Stimulated activated CD4-positive, alpha-beta T cell treated with anti-CD3 and anti-CD28 coated beads, TNF-alpha, amount 100 ng/mL, for 24 hours (primary cell): ENCODE results near the gene YEATS2.
"Not testable (repeated sequence)": the region's sequence is repeated elsewhere in the genome, so short reads cannot be mapped to it uniquely, and the experiment has no call there.

ENCODE experiments used
- DNase-seq, 3 experiments: peaks; one replicate each; pipeline ENCODE4 v3.0.0-alpha.2; 2020; ENCODE audit warnings: low read depth in 3 of 3

Gene YEATS2

DNA sequence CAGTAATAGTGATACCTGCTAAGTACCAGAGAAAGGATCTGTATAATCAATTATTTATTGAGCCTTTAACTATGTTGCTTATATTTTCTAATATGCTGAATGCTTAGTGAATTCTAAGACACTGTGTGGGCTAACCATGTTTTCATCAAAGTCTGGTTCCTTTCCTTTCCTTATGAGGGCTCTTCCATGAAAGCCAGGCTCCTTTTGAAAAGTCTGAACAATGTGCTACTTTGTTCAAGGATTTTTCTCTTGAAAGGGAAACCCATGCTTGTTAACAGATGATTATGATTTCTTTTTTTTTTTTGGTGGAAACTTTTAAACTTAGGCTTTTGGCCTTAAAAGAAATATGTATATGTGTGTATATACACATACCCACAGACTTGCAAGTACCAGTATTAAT is 17.0 kb downstream of the YEATS2 start:
- DNase-seq = no peak

DNA sequence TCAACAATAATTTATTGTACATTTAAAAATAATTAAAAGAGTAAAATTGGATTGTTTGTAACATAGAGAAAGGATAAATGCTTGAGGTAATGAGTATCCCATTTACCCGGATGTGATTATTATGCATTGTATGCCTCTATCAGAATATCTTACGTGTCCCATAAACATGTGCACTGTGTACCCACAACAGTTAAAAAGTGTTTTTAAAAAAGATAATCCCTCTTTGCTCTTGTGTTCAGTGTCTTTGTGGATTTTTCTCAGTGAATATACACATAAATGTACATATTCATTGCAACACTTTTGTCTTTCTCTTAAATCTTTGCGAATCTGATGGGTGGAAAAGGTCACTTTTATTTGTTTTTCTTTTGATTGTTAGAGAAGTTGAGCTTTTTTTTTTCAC is 20.4 kb downstream of the YEATS2 start:
- DNase-seq = no peak

DNA sequence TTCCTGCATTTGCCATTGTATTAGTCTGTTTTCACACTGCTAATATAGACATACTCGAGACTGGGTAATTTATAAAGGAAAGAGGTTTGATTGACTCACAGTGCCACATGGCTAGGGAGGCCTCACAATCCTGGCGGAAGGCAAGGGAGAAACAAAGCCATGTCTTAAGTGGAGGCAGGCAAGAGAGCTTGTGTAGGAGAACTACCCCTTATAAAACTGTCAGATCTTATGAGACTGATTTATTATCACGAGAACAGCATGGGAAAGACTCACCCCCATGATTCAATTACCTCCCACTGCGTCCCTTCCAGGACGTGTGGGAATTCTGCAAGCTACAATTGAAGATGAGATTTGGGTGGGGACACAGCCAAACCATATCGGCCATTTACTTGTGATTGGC is 27.8 kb downstream of the YEATS2 start:
- DNase-seq = no peak

DNA sequence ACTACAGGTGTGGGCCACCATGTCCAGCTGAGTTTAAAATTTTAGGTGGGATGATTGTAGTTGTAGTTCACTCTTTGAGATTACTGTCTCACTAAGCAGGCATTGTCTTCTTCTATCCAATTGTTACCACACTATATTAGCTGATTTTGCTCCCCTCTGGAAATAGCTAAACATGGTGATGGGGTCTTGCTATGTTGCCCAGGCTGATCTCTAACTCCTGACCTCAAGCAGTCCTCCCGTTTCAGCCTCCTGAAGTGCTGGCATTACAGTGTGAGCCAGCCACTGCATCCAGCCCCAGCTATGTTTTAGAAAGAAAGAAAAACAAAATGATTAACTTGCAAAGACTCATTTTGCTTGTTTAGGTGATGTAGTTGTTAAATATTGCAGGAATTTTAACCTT is 30.6 kb downstream of the YEATS2 start:
- DNase-seq = no peak

DNA sequence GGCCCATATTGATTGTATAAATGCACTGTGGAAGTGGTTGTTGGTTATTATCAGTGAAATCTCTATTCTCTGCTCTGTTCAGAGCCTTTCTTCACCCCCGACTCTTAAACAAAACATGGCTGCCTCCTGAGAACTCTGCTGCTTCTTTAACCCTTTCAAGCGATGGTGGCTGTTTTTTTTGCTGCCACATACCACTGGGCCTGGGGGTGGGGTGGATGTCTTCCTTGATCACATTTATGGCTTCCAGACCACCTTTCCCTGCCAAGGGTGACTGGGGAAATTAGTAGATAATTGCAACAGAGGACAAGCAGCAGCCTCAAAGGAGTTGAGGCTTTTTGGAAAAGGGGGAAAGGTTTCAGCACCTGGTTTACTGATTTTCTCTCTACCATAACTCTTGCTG is 32.8 kb downstream of the YEATS2 start:
- no peak for DNase-seq

DNA sequence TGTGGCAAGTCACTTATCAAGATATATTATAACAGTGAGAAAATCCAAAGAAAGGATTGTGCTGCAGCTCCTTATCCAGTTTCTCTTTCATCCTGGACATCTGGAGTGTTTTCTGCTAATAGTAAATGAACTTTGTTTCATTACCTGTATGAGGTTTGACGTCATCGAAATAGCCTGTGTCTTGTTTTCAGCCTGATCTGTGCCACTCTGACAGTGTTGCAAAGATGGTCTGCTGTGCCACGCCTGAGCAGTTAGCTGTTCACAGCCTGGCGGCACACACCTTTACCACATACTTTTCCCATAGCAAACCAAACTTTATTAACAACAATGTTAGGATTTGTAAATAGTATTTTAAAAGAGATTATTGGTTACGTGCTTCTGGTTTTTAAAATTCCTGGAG is 34.0 kb downstream of the YEATS2 start:
- no peak for DNase-seq

DNA sequence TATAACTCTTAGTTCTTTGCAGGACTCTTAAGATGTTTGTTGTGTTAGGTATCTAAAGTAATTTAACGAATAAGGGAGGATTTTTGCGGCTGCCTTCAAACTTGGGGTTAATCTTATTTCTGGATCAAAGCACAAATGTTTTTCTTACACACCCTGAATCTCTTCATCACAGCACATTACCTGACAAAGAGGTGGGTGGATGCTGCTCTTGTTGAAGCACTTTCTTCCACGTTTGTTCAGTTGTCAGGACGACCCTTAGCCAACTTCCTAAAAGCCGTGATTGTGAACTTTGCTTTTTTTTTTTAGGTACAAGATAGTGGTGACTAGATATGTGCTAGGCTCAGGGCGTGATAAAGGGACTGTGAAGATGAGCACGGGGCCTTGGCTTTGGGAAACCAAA is 36.0 kb downstream of the YEATS2 start:
- DNase-seq = no peak

DNA sequence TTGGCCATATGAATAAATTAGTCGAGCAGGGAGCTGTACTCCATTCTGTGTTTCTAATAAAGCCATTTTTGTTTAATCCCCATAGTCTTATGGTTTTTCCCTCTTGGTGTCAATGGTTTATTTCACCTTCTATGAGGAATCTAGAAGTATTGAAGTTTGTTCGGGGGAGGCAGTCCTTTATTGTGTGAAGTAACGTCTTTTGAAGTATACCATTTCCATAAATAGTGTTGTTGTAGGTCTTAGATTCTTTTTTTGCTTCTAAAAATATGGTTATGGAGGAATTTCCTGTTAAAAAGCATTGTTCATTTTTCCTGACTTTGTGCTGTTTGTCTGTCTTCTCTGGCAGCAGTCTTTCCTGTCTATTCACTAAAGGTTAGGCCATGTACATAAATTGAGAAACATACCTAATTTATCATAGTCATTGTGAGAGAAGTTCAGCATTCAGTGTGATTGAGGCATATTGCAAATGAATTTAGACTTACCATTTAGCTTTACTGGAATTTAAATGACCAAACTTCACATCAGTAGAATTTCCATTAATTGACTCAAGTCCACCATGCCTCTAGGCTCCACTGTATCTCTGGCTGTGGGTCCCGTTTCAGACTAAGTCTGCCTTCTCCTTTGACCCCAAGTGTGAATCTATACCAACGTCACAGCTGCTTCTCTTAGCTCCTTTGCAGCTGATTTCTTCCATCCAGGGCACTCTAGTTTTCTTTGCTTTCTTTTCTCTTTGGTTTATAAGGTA is 37.3 kb downstream of the YEATS2 start:
- DNase-seq = no peak

DNA sequence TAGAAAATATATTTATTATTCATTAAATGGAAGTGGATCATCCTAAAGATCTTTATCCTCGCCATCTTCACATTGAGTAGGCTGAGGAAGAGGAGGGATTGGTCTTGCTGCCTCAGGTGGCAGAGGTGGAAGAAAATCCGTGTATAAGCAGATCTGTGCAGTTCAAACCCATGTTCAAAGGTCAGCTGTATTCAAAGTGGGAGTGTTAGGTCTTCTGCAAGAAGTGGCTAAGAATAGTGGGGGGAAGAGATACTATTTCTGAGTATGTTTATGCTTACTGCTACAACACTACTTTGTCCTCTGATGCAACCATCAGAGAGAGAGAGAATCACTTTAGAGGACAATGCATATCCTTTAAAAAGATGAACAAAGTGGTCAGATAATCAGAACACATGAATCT is 39.5 kb downstream of the YEATS2 start:
- DNase-seq = no peak

DNA sequence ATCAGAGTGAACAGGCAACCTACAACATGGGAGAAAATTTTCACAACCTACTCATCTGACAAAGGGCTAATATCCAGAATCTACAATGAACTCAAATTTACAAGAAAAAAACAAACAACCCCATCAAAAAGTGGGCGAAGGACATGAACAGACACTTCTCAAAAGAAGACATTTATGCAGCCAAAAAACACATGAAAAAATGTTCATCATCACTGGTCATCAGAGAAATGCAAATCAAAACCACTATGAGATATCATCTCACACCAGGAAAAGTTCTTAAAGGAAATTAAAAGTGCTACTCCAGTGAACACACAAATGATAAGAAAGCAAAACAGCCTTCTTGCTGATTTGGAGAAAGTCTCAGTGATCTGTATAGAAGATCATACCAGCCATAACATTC is 42.6 kb downstream of the YEATS2 start:
- not testable (repeated sequence) for DNase-seq

DNA sequence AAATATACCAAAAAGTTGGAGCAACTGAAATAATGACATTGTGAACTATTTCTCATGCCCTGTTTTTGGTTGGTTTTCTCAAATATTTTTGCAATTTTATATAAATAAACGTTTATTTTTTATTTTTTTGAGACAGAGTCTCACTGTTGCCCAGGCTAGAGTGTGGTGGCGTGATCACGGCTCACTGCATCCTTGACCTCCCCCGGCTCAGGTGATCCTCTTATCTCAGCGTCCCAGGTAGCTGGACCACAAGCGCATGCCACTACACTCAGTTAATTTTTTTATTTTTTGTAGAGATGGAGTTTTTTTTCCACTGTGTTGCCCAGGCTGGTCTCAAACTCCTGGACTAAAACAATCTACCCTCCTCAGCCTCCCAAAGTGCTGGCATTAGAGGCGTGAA is 45.6 kb downstream of the YEATS2 start:
- no peak for DNase-seq

DNA sequence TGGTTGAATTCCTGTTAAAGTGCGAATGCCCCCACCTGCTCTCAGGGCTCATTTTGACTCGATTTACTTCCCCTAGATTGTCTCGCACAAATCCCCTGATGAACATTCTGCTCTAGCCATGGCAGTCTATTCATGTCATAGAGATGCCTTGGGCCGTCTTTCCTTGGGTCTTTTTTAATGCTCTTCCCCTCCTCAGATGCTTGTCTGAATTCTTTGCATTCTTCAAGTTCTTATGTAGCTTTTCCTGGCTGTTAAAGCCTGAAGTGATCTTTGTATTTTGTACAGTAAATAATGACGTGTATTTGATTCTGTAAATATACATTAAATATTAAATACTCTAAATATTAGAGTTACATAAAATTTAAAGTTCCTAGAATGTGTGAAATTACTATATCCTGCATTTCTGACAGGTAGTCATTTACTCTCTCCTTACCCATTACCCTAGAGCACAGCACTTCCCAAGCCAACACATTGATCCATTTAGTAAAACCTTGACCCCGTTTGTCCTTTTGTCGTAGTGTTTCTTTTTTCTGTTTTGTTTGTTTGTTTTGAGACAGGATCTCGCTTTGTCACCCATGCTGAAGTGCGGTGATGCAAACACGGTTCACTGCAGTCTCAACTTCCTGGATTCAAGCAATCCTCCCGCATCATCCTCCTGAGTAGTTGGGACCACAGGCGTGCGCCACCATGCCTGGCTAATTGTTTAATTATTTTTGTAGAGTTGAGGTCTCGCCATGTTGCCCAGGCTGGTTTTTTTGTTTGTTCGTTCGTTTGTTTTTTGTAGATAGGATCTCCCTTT is 47.9 kb downstream of the YEATS2 start:
- DNase-seq = no peak

DNA sequence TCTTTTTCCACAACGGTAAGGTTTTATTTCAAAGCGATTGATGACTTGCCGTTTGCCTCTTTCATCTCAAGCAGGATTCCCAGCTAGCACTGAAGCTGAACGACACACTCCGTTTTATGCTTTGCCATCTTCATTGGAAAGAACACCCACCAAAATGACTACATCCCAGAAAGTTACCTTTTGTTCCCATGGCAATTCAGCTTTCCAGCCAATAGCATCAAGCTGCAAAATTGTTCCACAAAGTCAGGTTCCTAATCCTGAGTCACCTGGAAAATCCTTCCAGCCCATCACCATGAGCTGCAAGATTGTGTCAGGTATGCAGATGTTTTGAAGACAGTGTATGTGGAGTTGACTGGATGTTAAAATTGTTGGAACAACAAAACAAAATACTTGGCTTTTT is 56.5 kb downstream of the YEATS2 start:
- no peak for DNase-seq

DNA sequence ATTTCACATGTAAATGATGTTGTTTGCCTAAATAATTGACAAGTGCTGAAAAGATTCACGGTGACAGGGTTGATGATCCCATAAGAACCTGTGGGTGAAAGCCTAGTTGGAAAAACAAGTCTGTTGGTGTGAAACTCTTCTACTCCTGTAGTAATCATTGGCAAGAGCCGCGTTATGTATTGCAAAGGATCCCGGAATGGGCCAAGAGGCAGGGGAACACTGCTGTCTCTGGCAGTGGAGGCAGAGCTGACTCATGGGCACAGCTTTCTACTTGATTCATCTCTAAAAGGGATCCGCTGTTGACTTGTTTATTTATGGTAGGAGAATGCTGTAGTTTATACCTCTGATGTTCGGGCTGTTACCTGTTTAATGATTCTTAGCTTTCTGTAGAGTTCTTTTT is 64.7 kb downstream of the YEATS2 start:
- DNase-seq = no peak

DNA sequence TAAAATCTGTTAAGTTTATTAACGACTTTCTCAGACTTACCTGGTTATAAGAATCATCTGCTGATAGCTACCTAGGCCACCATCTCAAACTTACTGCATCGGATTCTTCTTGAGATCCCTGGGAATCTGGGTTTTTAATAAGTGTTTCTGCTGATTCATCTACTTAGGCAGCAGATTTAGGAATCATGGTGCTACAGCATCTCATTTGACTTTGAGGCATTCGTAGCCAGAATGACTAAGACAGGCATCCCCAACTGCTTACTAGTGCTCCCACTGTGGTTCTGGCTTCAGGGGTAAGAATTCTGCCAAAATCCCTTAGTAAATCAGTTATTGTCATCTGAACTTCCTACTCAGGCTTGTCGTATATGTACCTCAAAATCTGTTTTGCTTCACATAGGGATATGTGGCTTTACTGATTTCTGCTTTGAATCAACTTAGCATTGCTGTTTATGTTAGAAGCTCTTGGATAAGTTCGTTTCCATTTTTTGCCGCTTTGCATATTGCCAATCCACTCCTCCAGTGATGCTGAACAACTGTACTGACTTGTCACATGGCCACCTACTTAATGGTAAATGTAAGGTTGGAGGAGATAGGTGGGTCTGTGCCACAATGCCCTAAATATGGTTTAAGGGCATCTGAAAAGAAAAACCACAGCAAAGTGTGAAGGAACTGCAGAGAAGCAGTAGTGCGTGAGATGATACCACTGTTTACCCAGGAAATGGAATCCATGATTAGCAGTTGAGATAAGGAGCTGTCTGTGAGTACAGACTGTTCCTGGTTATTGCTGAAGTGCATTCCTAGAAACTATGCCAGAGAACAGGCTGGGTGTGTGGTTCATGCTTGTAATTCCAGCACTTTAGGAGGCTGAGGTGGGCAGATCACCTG is 67.5 kb downstream of the YEATS2 start:
- no peak for DNase-seq

DNA sequence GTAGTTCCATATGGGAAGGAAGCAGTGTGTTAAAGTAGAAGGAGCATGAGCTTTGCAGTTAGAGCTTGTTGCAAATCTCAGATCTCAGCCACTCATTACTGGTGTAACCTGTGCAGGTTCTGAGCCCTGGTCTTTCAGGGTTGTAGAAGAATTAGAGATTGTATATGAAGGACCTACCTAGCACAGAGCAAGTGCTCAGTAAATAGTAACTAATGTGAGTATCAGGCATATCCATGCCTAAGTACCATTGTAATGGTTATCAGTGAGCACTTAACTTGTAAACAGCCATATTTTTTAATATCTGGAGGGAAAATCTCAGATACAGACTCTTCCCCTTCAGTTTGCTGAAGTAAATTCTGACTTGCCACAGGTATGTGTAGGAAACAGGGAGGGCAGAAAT is 68.5 kb downstream of the YEATS2 start:
- no peak for DNase-seq

DNA sequence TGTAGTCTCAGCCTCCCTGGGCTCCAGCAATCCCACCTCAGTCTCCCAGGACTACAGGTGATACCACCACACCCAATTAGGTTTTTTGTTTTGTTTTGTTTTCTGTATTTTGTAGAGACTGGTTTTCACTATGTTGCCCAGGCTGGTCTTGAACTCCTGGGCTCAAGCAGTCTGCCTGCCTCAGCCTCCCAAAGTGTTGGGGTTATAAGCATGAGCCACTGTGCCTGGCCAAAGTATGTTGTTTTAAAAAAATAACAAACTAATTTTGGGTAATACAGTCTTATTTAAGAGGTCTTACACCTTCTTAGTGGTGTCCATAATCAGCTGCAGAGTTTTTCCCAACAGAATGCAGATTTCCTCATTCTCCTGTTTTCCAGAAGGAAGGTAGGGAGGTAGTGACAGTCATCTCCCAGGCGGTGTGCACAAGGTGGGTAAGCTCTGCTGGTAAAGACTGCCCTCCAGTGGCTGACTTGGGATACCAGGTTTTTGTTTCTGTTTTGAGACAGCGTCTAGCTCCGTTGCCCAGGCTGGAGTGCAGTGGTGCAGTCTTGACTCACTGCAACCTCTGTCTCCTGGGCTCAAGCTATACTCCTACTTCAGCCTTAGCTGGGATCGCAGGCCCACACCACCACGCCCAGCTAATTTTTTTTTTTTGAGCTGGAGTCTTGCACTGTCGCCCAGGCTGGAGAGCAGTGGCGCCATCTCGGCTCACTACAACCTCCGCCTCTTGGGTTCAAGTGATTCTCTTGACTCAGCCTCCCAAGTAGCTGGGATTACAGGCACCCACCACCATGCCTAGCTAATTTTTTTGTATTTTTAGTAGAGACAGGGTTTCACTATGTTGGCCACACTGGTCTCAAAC is 69.4 kb downstream of the YEATS2 start:
- peak; percentile 54 to 55 (median 55) for DNase-seq

DNA sequence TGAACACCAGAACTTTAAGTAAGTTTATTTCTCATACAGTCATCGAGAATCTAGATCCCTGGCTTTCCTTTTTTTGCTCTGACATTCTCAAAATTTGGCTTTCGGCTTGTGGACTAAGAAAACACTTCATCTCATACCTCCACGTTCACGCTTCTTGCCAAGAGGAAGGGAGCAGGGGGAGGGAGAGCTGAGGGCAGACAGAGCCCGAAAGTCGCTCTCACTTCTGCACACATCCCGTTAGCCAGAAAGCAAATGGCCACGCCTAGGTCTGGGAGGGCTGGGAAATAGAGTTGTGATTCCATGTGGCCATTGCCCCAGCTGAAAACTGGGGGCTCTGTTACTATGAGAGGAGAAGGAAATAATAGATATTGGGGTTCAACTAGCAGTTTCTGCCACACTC is 70.5 kb downstream of the YEATS2 start:
- no peak for DNase-seq

DNA sequence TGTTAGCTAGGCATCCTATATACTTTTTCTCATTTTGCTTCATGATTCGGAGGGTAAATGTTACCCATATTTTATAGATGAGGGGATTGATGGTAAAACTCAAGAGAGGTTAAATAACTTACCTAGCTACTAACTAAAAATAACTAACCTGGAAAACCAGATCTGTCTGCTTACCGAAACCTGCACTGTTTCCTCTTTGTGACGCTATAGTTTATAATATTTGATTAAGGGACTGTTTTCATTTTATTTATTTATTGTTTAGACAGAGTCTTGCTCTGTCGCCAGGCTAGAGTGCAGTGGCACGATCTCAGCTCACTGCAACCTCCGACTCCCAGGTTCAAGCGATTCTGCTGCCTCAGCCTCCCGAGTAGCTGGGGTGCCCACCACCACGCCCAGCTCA is 71.9 kb downstream of the YEATS2 start:
- DNase-seq = no peak

DNA sequence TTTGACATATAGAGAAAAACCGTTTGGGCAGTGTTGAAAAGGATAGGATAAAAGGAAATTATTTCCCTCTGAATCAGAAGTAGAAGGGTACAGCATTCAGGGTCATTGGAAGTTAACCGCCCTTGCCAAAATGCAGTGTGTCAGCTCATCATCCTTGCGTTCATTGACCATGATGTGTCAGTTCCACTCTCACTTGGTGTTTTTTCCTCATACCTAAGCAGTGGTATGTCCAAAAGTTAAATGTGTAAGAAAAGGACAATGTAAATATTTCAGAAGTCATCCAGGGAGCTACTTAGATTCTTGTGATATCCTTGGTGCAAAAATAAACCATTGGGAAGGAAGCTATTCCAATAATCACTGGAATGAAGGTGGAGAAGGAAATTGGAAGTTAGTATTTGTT is 77.0 kb downstream of the YEATS2 start:
- no peak for DNase-seq

DNA sequence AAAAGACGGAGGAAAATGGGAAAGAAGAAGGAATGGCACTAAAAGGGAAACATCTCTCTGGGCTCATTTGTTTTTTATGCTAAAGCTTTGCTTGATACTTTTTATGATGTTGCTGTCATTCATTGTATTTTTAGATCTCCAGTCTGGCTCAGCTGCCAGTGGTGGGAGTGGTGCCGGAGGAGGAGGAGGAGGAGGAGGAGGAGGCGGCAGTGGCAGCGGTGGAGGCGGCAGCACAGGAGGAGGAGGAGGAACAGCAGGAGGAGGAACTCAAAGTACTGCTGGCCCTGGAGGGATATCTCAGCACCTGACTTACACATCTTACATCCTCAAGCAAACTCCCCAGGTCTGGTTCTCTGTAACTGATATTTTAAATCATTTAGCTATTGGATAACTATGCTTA is 78.2 kb downstream of the YEATS2 start:
- no peak for DNase-seq

DNA sequence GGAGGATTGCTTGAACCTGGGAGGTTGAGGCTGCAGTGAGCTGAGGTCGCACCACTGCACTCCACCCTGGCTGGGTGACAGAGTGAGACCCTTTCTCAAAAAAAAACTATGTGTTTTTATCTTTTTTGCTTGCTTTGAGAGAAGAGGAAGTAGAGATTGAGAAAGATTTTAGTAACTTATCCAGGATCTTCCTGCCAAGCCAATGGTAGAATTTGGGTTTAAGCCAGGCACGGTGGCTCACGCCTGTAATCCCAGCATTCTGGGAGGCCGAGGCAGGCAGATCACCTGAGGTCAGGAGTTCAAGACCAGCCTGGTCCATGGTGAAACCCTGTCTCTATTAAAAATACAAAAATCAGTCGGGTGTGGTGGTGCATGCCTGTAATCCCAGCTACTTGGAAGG is 78.9 kb downstream of the YEATS2 start:
- not testable (repeated sequence) for DNase-seq
